Calu3 (cell line): ENCODE results near the gene DOC2B. TPM values are rescaled to one million over a fixed set of nuclear protein-coding genes. Genes with fewer than 3 reads are reported as not detected.
A peak's percentile ranks its signal among the peaks of the same experiment; 100 is the strongest.
"Not testable (repeated sequence)": the region's sequence is repeated elsewhere in the genome, so short reads cannot be mapped to it uniquely, and the experiment has no call there.

Experiments
- BruUV-seq: library from RNA; stranded (reverse); fragments of 400-500 nt; replicated peaks from 2 replicates; lab custom pipeline; 2021; lab: Mats Ljungman, UMichigan
- CTCF ChIA-PET: fragments of 300-600 bp; sonication (Branson Sonifier 250); formaldehyde crosslinking; loops from one replicate; lab custom pipeline; 2022; ENCODE audit warnings: antibody characterized with exemption; lab: Charles Lee
- DNase-seq: peaks from one replicate; pipeline ENCODE4 v3.0.0; 2022
- H3K27ac Mint-ChIP-seq: one replicate; pipeline ENCODE4 v1.8.0; 2022; ENCODE audit warnings: mixed read lengths; ENCODE audit not compliant: unreplicated experiment
- H3K27me3 Mint-ChIP-seq: one replicate; pipeline ENCODE4 v1.8.0; 2022; ENCODE audit warnings: mixed read lengths; ENCODE audit not compliant: unreplicated experiment
- H3K36me3 Mint-ChIP-seq: one replicate; pipeline ENCODE4 v1.8.0; 2022; ENCODE audit warnings: mild to moderate bottlenecking, moderate library complexity, mixed read lengths; ENCODE audit not compliant: insufficient read depth, unreplicated experiment
- H3K4me1 Mint-ChIP-seq: one replicate; pipeline ENCODE4 v1.8.0; 2022; ENCODE audit warnings: mild to moderate bottlenecking, low read depth, mixed read lengths; ENCODE audit not compliant: unreplicated experiment
- H3K4me3 Mint-ChIP-seq: one replicate; pipeline ENCODE4 v1.8.0; 2022; ENCODE audit warnings: mild to moderate bottlenecking, low read depth, moderate library complexity, mixed read lengths; ENCODE audit not compliant: unreplicated experiment
- H3K9me3 Mint-ChIP-seq: one replicate; pipeline ENCODE4 v1.8.0; 2022; ENCODE audit warnings: low read depth, mixed read lengths; ENCODE audit not compliant: unreplicated experiment
- intact Hi-C: fragments of 100-400 bp; cut with micrococcal nuclease; formaldehyde crosslinking; loops from one replicate; pipeline ENCODE4 v1.10.0; 2022; ENCODE audit not compliant: unreplicated experiment
- total RNA-seq: library from RNA; stranded (reverse); gene quantifications from 2 replicates; pipeline ENCODE4 v1.2.3, GENCODE V29; 2022
- TF ChIP-seq, protein P1 (sequence below): fragments of 200-600 bp; IDR thresholded peaks from one replicate; pipeline ENCODE4 v1.8.0; 2022; ENCODE audit warnings: antibody characterized with exemption; ENCODE audit not compliant: unreplicated experiment

Gene DOC2B
- total RNA-seq, 1 experiment from 2014 or later: 0.24 TPM

DNA sequence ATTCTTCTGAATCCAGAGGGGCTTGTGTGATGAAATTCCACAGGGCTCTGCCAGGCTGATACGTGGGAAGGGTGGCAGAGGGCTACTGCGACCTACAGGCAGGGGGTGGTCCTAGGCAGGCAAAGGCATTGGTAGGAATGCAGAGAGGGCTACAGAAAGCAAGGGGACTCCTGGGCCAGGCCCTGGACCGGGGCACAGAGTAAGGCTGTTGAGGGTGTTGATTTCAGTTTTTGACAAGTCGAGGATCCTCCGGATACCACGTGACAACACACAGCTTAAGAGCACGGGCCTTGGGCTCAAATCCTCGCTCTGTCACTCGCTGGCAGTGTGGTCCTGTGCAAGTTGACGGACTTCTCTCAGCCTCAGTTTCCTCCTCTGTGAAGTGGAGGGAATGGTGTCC, 19.1 kb upstream of the DOC2B start:
- intact Hi-C loops: no loop called here
- no peak overlapping the region for H3K4me3 Mint-ChIP-seq
- H3K27ac Mint-ChIP-seq: no peak overlapping the region
- TF ChIP-seq, protein P1, sequence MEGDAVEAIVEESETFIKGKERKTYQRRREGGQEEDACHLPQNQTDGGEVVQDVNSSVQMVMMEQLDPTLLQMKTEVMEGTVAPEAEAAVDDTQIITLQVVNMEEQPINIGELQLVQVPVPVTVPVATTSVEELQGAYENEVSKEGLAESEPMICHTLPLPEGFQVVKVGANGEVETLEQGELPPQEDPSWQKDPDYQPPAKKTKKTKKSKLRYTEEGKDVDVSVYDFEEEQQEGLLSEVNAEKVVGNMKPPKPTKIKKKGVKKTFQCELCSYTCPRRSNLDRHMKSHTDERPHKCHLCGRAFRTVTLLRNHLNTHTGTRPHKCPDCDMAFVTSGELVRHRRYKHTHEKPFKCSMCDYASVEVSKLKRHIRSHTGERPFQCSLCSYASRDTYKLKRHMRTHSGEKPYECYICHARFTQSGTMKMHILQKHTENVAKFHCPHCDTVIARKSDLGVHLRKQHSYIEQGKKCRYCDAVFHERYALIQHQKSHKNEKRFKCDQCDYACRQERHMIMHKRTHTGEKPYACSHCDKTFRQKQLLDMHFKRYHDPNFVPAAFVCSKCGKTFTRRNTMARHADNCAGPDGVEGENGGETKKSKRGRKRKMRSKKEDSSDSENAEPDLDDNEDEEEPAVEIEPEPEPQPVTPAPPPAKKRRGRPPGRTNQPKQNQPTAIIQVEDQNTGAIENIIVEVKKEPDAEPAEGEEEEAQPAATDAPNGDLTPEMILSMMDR: no peak
- no peak for DNase-seq
- H3K27me3 Mint-ChIP-seq: no peaks in the 10 kb centered on the region
- H3K36me3 Mint-ChIP-seq: peaks cover 15% of the 10 kb centered on the region
- no peaks in the 10 kb centered on the region for H3K4me1 Mint-ChIP-seq
- no TSS peak for BruUV-seq
- no peaks in the 10 kb centered on the region for H3K9me3 Mint-ChIP-seq
- CTCF ChIA-PET: no interaction called here

DNA sequence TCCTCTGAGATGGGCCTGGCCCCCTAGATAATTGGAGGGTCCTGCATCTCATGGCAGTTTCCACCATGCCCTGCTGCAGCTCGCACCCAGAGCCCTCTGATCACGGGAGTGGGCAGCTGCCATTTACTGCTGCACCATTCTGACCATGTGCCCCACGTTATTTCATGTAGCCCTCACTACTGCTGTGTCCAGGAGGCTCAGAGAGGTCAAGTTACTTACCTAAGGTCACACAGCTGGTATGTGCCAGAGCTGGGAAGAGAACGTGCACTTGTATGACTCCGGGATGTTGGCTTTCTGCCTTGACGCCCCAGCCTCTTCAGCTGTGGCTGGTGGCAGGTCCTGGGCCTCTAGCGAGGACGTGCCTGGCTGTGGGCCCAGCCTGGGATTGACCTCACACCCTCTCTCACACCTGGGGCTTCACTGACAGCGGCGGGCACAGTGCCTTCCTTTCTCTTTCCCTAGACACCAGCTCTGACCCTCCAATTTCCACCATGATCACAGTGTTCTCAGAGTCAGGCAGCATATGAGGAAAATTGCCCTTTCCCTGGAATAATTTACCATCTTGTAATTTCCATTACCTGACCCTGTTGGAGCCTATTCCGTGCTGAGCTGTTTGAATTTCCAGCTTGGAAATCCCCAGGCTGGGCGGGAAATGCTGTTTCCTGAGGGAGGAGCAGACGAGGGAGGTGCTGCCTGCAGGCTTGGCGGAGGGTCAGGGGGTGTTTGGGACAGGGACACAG, 18.5 kb upstream of the DOC2B start:
- no peak for DNase-seq
- TF ChIP-seq, protein P1: no peak
- no peaks in the 10 kb centered on the region for H3K9me3 Mint-ChIP-seq
- H3K4me3 Mint-ChIP-seq: no peak overlapping the region
- H3K27me3 Mint-ChIP-seq: no peaks in the 10 kb centered on the region
- H3K27ac Mint-ChIP-seq: peak overlapping the region; percentile 23
- H3K36me3 Mint-ChIP-seq: peaks cover 15% of the 10 kb centered on the region
- BruUV-seq: no TSS peak
- CTCF ChIA-PET: no interaction called here
- no peaks in the 10 kb centered on the region for H3K4me1 Mint-ChIP-seq
- intact Hi-C loops: no loop called here

DNA sequence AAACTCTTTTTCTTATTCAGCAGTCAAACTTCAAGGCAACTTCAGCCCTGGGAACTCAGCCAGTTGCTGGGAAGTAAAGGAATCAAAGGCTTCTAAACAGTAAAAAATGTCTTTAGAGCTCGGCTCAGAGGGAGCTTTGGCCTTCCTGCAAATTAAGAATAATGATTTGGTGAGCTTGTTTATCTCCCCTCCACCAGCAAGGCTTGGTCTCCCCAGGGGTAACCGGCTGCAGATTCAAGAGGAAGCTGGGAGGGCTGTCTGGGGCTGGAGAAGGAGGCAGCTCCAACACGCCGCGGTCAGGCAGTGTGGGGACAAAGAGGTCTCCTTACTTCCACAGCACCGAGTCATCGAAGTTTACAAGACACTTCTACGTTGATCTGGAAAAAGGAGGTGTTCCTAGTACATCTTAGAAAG, 17.7 kb upstream of the DOC2B start:
- Mint-ChIP-seq H3K4me3 (no peak overlapping the region), H3K4me1 (no peaks in the 10 kb centered on the region), H3K27ac (no peak overlapping the region), H3K27me3 (no peaks in the 10 kb centered on the region), H3K36me3 (peaks cover 15% of the 10 kb centered on the region), H3K9me3 (no peaks in the 10 kb centered on the region)
- TF ChIP-seq, protein P1: no peak
- DNase-seq: no peak
- CTCF ChIA-PET: interaction anchor here (0.6 kb wide), 1 partner anchor 34 kb away, joined by 8 read pairs; no protein-coding TSS in a partner anchor
- intact Hi-C loops: no loop called here
- no TSS peak for BruUV-seq

DNA sequence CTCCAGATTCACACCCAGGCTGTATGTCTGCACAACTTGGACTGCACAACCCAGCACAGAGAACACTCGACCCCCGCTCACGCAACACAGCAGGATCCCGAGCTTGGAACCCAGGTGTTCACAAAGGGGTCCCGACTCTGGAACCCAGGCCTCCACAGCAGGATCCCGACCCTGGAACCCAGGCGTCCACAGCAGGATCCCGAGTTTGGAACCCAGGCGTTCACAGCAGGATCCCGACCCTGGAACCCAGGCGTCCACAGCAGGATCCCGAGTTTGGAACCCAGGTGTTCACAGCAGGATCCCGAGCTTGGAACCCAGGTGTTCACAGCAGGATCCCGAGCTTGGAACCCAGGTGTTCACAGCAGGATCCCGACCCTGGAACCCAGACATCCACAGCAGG, 16.8 kb upstream of the DOC2B start:
- H3K4me3 Mint-ChIP-seq, CTCF ChIA-PET, H3K9me3 Mint-ChIP-seq, H3K27ac Mint-ChIP-seq, H3K27me3 Mint-ChIP-seq, intact Hi-C loops, H3K4me1 Mint-ChIP-seq, DNase-seq, BruUV-seq: not testable (repeated sequence)
- peaks cover 11% of the 10 kb centered on the region for H3K36me3 Mint-ChIP-seq

DNA sequence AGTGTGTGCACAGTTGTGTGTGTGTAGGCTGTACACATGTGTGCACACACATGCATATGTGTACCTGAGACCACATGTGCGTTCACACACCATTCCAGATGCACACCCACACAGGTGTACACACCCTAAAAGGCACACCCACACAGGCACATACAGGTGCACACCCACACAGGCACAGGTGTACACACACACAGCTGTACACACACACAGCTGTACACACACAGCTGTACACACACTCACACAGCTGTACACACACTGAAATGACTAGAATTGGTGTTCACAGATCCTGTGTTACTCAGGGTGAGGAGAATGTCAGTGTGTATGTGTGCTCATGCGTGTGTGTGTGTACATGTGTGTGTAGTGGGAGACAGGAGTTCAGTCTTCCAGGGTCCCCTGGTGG, 15.9 kb upstream of the DOC2B start:
- CTCF ChIA-PET: no interaction called here
- H3K27ac Mint-ChIP-seq: no peak overlapping the region
- H3K36me3 Mint-ChIP-seq: peaks cover 10% of the 10 kb centered on the region
- intact Hi-C loops: no loop called here
- BruUV-seq: no TSS peak
- H3K4me3 Mint-ChIP-seq: no peak overlapping the region
- DNase-seq: no peak
- TF ChIP-seq, protein P1: no peak
- no peaks in the 10 kb centered on the region for H3K9me3 Mint-ChIP-seq
- H3K27me3 Mint-ChIP-seq: no peaks in the 10 kb centered on the region
- H3K4me1 Mint-ChIP-seq: no peaks in the 10 kb centered on the region
